ENCODE data around the gene NSUN2.

GRCh38 chr5:6604946-6605345, 27.9 kb downstream of the NSUN2 start:
- TF ChIP-seq POLR2A (IDR thresholded peaks at IDR 0.05; ENCODE audit: low read length) = no peak
- TF ChIP-seq, protein P1, sequence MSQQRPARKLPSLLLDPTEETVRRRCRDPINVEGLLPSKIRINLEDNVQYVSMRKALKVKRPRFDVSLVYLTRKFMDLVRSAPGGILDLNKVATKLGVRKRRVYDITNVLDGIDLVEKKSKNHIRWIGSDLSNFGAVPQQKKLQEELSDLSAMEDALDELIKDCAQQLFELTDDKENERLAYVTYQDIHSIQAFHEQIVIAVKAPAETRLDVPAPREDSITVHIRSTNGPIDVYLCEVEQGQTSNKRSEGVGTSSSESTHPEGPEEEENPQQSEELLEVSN (IDR thresholded peaks at IDR 0.05; ENCODE audit: borderline replicate concordance, low read depth) = no peak
